Breast epithelium (tissue), 3 donors: ENCODE results near the gene GULP1.

Experiments used
- CTCF ChIP-seq, 3 donors: fragments of 450-650 bp; IDR thresholded peaks; one replicate each; pipeline ENCODE4 v1.5.1; 2016 to 2017; ENCODE audit warnings: antibody characterized with exemption in 3 of 3, mild to moderate bottlenecking in 3 of 3, moderate library complexity in 3 of 3
- POLR2A ChIP-seq: fragments of 450-650 bp; IDR thresholded peaks from one replicate; pipeline ENCODE4 v1.6.1; 2016; ENCODE audit warnings: antibody characterized with exemption, mild to moderate bottlenecking, moderate library complexity
- POLR2AphosphoS5 ChIP-seq, 3 donors: sonication (generic); formaldehyde crosslinking; IDR thresholded peaks; one replicate each; pipeline ENCODE4 v1.6.1; 2017; ENCODE audit warnings: antibody characterized with exemption in 3 of 3

- TF ChIP-seq CTCF (IDR thresholded peaks at IDR 0.05) = no peak
- no peak for TF ChIP-seq POLR2A
- no peak for TF ChIP-seq POLR2AphosphoS5 (IDR thresholded peaks at IDR 0.05)
Observed at GRCh38 chr2:188403676-188404075, 112.0 kb downstream of the GULP1 start.
